K562 (cell line): ENCODE results near the gene SND1. TPM values are rescaled to one million over a fixed set of nuclear protein-coding genes. Genes with fewer than 3 reads are reported as not detected.

Experiments
- ATAC-seq: fragments of 200-7000 bp; cut with Tn5 transposase; 3 replicates; pipeline ENCODE4 v1.9.1; 2020; ENCODE audit warnings: moderate library complexity
- BruUV-seq: library from RNA; stranded (reverse); fragments of 400-500 nt; replicated peaks from 2 replicates; lab custom pipeline; 2021; lab: Mats Ljungman, UMichigan
- CTCF ChIA-PET: fragments of 300-600 bp; formaldehyde crosslinking; extraction: SDS; loops from one replicate; lab custom pipeline; 2021; ENCODE audit warnings: low intra/inter-chr PET ratio; lab: Yijun Ruan, JAX
- POLR2A ChIA-PET: fragments of 300-600, 350-650 bp; sonication (Branson Sonifier 250); formaldehyde crosslinking; extraction: SDS; loops from one replicate; lab custom pipeline; 2021; ENCODE audit warnings: antibody characterized with exemption, inconsistent platforms; lab: Yijun Ruan, JAX
- DNase-seq, 4 experiments: peaks; one replicate each; pipeline versions ENCODE4 v3.0.0 to v3.0.0-alpha.2; 2011 to 2018; ENCODE audit warnings: low spot score in 3 of 4, mixed read lengths in 3 of 4; ENCODE audit errors: extremely low read depth in 1 of 4
- FAIRE-seq: peaks from 2 replicates; lab custom pipeline; 2011; peaks lifted over from hg19 to GRCh38; lab: Jason Lieb, UNC
- H2AFZ ChIP-seq: 2 replicates; pipeline ENCODE4 v1.6.0; 2011; ENCODE audit warnings: low read depth, low read length, control low read depth, inconsistent platforms
- H3K27ac ChIP-seq: fragments of 200-600 bp; 3 replicates; pipeline ENCODE4 v1.8.0; 2011; ENCODE audit warnings: low read depth, mild to moderate bottlenecking, control low read depth, inconsistent platforms, low read length, moderate library complexity, mixed read lengths; ENCODE audit errors: extremely low read depth
- H3K27me3 ChIP-seq, 2 experiments: fragments of 300-600 bp in 1 of 2; 2 replicates in 1 of 2; 3 replicates in 1 of 2; pipeline versions ENCODE4 v1.6.0 to v1.8.0; 2011; ENCODE audit warnings: inconsistent platforms in 2 of 2, low read length in 2 of 2, mild to moderate bottlenecking in 1 of 2, mixed read lengths in 1 of 2, moderate library complexity in 1 of 2; ENCODE audit not compliant: control insufficient read depth in 2 of 2, insufficient read depth in 2 of 2
- H3K36me3 ChIP-seq: fragments of 300-600 bp; 3 replicates; pipeline ENCODE4 v1.8.0; 2011; ENCODE audit warnings: mild to moderate bottlenecking, low read length, inconsistent platforms; ENCODE audit not compliant: control insufficient read depth, insufficient read depth
- H3K4me1 ChIP-seq, 2 experiments: fragments of 200-600 bp in 1 of 2; replicated peaks in 1 of 2; 2 replicates in 1 of 2; 3 replicates in 1 of 2; pipeline versions ENCODE4 v1.5.1 to v1.8.0; 2011; ENCODE audit warnings: inconsistent platforms in 2 of 2, low read length in 2 of 2, mild to moderate bottlenecking in 1 of 2, mixed read lengths in 1 of 2, moderate library complexity in 1 of 2; ENCODE audit not compliant: control insufficient read depth in 2 of 2, insufficient read depth in 2 of 2
- H3K4me2 ChIP-seq: 2 replicates; pipeline ENCODE4 v1.6.1; 2011; ENCODE audit warnings: low read length, control low read depth, inconsistent platforms, mixed read lengths; ENCODE audit not compliant: insufficient read depth
- H3K4me3 ChIP-seq: fragments of 200-600 bp; sonication (generic), shearing (Covaris generic); 2 replicates; pipeline ENCODE4 v1.5.1; 2016; ENCODE audit warnings: control low read depth, inconsistent platforms
- H3K79me2 ChIP-seq: fragments of 200-600 bp; 3 replicates; pipeline ENCODE4 v1.8.0; 2011; ENCODE audit warnings: low read length, inconsistent platforms; ENCODE audit not compliant: control insufficient read depth, insufficient read depth
- H3K9ac ChIP-seq, 2 experiments: 2 replicates each; pipeline versions ENCODE4 v1.6.0 to v1.6.1; 2011; ENCODE audit warnings: low read depth in 2 of 2, low read length in 2 of 2, control low read depth in 1 of 2, inconsistent platforms in 1 of 2, mild to moderate bottlenecking in 1 of 2, mixed read lengths in 1 of 2; ENCODE audit not compliant: insufficient read depth in 1 of 2
- H3K9me1 ChIP-seq: one replicate; pipeline ENCODE4 v1.6.0; 2011; ENCODE audit warnings: inconsistent platforms, mild to moderate bottlenecking, low read length, moderate library complexity; ENCODE audit not compliant: control insufficient read depth, insufficient read depth
- H3K9me3 ChIP-seq: replicated peaks from 2 replicates; pipeline ENCODE4 v1.5.1; 2011; ENCODE audit warnings: low read depth, low read length, inconsistent platforms; ENCODE audit not compliant: control insufficient read depth, insufficient read depth
- H4K20me1 ChIP-seq: replicated peaks from 2 replicates; pipeline ENCODE4 v1.6.1; 2011; ENCODE audit warnings: low read length, inconsistent platforms, mixed read lengths; ENCODE audit not compliant: control insufficient read depth, insufficient read depth
- ELF2 ChIP-seq: fragments of 250-450 bp; sonication (Bioruptor Pico); IDR thresholded peaks from 2 replicates; pipeline ENCODE4 v1.5.0; 2021; ENCODE audit warnings: mild to moderate bottlenecking
- HNRNPL ChIP-seq: fragments of 200-400 bp; formaldehyde crosslinking; IDR thresholded peaks from 2 replicates; pipeline ENCODE4 v1.6.1; 2017; ENCODE audit warnings: low read depth, mild to moderate bottlenecking, low read length
- KLF16 ChIP-seq: IDR thresholded peaks from 2 replicates; pipeline ENCODE4 v1.6.1; 2016; ENCODE audit warnings: antibody characterized with exemption
- NELFE ChIP-seq: IDR thresholded peaks from 2 replicates; pipeline ENCODE4 v1.6.1; 2011; ENCODE audit warnings: mild to moderate bottlenecking; ENCODE audit not compliant: insufficient read depth, insufficient read length
- NFE2L1 ChIP-seq: fragments of 450-650 bp; IDR thresholded peaks from 2 replicates; pipeline ENCODE4 v1.6.1; 2016; ENCODE audit warnings: missing genetic modification characterization, low read depth, mild to moderate bottlenecking, missing compliant biosample characterization, moderate library complexity, borderline replicate concordance
- NR4A1 ChIP-seq, 2 experiments: fragments of 250-450 bp in 1 of 2; fragments of 450-650 bp in 1 of 2; sonication (Bioruptor Pico) in 1 of 2; IDR thresholded peaks; 2 replicates each; pipeline versions ENCODE4 v1.4.0 to v1.6.1; 2016 to 2020; ENCODE audit warnings: mild to moderate bottlenecking in 2 of 2, missing compliant biosample characterization in 1 of 2, missing genetic modification characterization in 1 of 2, moderate library complexity in 1 of 2
- SREBF2 ChIP-seq: sonication (generic); formaldehyde crosslinking; IDR thresholded peaks from 2 replicates; pipeline ENCODE4 v1.4.0; 2020; ENCODE audit warnings: mild to moderate bottlenecking, missing genetic modification reagents
- SRF ChIP-seq, 2 experiments: fragments of 250-450, 450-650 bp in 1 of 2; sonication (Bioruptor Pico) in 1 of 2; sonication (generic) in 1 of 2; formaldehyde crosslinking; IDR thresholded peaks; 2 replicates each; pipeline versions ENCODE4 v1.5.0 to v1.5.1; 2020 to 2022; ENCODE audit warnings: mild to moderate bottlenecking in 1 of 2, missing genetic modification reagents in 1 of 2
- STAG1 ChIP-seq: sonication (generic); formaldehyde crosslinking; IDR thresholded peaks from 2 replicates; pipeline ENCODE4 v1.5.0; 2020; ENCODE audit warnings: missing genetic modification reagents, borderline replicate concordance
- STAT5B ChIP-seq: fragments of 250-450 bp; sonication (Bioruptor Pico); IDR thresholded peaks from 2 replicates; pipeline ENCODE4 v1.8.0; 2021; ENCODE audit warnings: mild to moderate bottlenecking, inconsistent platforms
- ZBTB1 ChIP-seq: sonication (generic); formaldehyde crosslinking; IDR thresholded peaks from 2 replicates; pipeline ENCODE4 v1.8.1; 2023; ENCODE audit warnings: missing genetic modification reagents, low read depth, mild to moderate bottlenecking, borderline replicate concordance
- ZKSCAN3 ChIP-seq: fragments of 250-450 bp; sonication (Bioruptor Pico); IDR thresholded peaks from 2 replicates; pipeline ENCODE4 v1.4.0; 2020
- WGBS: fragments of 100-300 bp; shearing (Covaris generic); methylation state at CpG from one replicate; pipeline ENCODE4 v1.1.6; 2016; ENCODE audit warnings: low coverage, mixed read lengths; ENCODE audit not compliant: insufficient coverage; ENCODE audit errors: missing lambda C conversion rate; 5-methylcytosine and 5-hydroxymethylcytosine counted together
- in situ Hi-C: fragments of 300-500 bp; cut with MboI; formaldehyde crosslinking; loops from 4 replicates; pipeline ENCODE4 v1.15.0; 2018; ENCODE audit warnings: inconsistent platforms, mixed read lengths
- intact Hi-C: fragments of 100-400 bp; cut with micrococcal nuclease; formaldehyde crosslinking; loops from 2 replicates; pipeline ENCODE4 v1.14.2; 2022
- polyA plus RNA-seq, 8 experiments: library from polyadenylated mRNA; depleted of rRNA in 4 of 8; stranded (reverse) in 5 of 8; unstranded in 3 of 8; fragments of >200 nt; fragmentation: Nextera tagmentation in 2 of 8; fragmentation: Illumina TruSeq in 1 of 8; extraction: Ambion mirVana in 2 of 8; extraction: Trizol in 1 of 8; gene quantifications; 2 replicates each; pipeline versions ENCODE4 v1.2.1 to v1.2.3, GENCODE V29; 2011 to 2014; ENCODE audit warnings: inconsistent platforms in 1 of 8, missing spikeins in 1 of 8
- total RNA-seq, 7 experiments: library from RNA; depleted of rRNA in 6 of 7; stranded (reverse); fragments of >200 nt in 6 of 7; fragmentation: Illumina TruSeq in 2 of 7; extraction: Trizol in 2 of 7; gene quantifications; 2 replicates each; pipeline versions ENCODE4 v1.2.1 to v1.2.3, GENCODE V29; 2011 to 2021; ENCODE audit warnings: low replicate concordance in 1 of 7
- TF ChIP-seq, protein P1 (sequence below): fragments of 450-650 bp; IDR thresholded peaks from 2 replicates; pipeline ENCODE4 v1.6.1; 2016; ENCODE audit warnings: low read depth
- TF ChIP-seq, protein P2 (sequence below): sonication (generic); formaldehyde crosslinking; IDR thresholded peaks from 2 replicates; pipeline ENCODE4 v1.8.1; 2023; ENCODE audit warnings: mild to moderate bottlenecking, missing genetic modification reagents

The SND1 gene
- total and polyA plus RNA-seq, 9 of the 15 experiments (the other 6 are each of a cell fraction or from before 2014, with no cell fraction given) = 46.5 to 307 (median 191) TPM

- no TSS peak for BruUV-seq
- WGBS = 93% methylated on average over 5 of the region's 5 CpGs
- in situ Hi-C loops = no loop called here
- Histone ChIP-seq H3K27me3 (no peaks in the 10 kb centered on the region), H3K79me2 (no peaks in the 10 kb centered on the region), H3K4me2 (no peak overlapping the region), H3K4me1 (no peaks in the 10 kb centered on the region), H4K20me1 (peaks cover 10% of the 10 kb centered on the region), H3K9me3 (no peaks in the 10 kb centered on the region), H3K9me1 (no peaks in the 10 kb centered on the region), H3K27ac (no peak overlapping the region), H3K4me3 (no peak overlapping the region), H3K9ac (no peak overlapping the region), H2AFZ (no peak overlapping the region), H3K36me3 (peaks cover 37% of the 10 kb centered on the region)
- intact Hi-C loops = no loop called here
- ChIA-PET CTCF (no interaction called here), POLR2A (interaction anchor here (0.6 to 0.7 kb wide), 2 partner anchors 133 to 138 kb away, joined by 3 read pairs; no protein-coding TSS in a partner anchor)
- FAIRE-seq (no peak), DNase-seq (no peak), ATAC-seq (no peak)
- no peak for TF ChIP-seq KLF16
- TF ChIP-seq STAT5B = no peak
- no peak for TF ChIP-seq HNRNPL
- TF ChIP-seq, protein P1, sequence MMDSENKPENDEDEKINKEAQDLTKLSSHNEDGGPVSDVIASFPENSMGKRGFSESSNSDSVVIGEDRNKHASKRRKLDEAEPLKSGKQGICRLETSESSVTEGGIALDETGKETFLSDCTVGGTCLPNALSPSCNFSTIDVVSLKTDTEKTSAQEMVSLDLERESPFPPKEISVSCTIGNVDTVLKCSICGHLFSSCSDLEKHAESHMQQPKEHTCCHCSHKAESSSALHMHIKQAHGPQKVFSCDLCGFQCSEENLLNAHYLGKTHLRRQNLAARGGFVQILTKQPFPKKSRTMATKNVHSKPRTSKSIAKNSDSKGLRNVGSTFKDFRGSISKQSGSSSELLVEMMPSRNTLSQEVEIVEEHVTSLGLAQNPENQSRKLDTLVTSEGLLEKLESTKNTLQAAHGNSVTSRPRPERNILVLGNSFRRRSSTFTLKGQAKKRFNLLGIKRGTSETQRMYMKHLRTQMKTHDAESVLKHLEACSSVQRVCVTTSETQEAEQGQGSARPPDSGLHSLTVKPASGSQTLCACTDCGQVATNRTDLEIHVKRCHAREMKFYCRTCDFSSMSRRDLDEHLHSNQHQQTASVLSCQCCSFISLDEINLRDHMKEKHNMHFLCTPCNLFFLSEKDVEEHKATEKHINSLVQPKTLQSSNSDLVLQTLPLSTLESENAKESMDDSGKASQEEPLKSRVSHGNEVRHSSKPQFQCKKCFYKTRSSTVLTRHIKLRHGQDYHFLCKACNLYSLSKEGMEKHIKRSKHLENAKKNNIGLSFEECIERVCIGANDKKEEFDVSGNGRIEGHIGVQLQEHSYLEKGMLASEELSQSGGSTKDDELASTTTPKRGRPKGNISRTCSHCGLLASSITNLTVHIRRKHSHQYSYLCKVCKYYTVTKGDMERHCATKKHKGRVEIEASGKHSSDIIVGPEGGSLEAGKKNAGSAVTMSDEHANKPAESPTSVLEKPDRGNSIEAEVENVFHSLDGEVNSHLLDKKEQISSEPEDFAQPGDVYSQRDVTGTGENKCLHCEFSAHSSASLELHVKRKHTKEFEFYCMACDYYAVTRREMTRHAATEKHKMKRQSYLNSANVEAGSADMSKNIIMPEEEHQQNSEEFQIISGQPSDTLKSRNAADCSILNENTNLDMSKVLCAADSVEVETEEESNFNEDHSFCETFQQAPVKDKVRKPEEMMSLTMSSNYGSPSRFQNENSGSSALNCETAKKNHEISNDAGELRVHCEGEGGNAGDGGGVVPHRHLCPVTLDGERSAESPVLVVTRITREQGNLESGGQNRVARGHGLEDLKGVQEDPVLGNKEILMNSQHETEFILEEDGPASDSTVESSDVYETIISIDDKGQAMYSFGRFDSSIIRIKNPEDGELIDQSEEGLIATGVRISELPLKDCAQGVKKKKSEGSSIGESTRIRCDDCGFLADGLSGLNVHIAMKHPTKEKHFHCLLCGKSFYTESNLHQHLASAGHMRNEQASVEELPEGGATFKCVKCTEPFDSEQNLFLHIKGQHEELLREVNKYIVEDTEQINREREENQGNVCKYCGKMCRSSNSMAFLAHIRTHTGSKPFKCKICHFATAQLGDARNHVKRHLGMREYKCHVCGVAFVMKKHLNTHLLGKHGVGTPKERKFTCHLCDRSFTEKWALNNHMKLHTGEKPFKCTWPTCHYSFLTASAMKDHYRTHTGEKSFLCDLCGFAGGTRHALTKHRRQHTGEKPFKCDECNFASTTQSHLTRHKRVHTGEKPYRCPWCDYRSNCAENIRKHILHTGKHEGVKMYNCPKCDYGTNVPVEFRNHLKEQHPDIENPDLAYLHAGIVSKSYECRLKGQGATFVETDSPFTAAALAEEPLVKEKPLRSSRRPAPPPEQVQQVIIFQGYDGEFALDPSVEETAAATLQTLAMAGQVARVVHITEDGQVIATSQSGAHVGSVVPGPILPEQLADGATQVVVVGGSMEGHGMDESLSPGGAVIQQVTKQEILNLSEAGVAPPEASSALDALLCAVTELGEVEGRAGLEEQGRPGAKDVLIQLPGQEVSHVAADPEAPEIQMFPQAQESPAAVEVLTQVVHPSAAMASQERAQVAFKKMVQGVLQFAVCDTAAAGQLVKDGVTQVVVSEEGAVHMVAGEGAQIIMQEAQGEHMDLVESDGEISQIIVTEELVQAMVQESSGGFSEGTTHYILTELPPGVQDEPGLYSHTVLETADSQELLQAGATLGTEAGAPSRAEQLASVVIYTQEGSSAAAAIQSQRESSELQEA = no peak
- TF ChIP-seq STAG1 = no peak
- TF ChIP-seq, protein P2, sequence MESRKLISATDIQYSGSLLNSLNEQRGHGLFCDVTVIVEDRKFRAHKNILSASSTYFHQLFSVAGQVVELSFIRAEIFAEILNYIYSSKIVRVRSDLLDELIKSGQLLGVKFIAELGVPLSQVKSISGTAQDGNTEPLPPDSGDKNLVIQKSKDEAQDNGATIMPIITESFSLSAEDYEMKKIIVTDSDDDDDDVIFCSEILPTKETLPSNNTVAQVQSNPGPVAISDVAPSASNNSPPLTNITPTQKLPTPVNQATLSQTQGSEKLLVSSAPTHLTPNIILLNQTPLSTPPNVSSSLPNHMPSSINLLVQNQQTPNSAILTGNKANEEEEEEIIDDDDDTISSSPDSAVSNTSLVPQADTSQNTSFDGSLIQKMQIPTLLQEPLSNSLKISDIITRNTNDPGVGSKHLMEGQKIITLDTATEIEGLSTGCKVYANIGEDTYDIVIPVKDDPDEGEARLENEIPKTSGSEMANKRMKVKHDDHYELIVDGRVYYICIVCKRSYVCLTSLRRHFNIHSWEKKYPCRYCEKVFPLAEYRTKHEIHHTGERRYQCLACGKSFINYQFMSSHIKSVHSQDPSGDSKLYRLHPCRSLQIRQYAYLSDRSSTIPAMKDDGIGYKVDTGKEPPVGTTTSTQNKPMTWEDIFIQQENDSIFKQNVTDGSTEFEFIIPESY (CRISPR knock-in tag) = no peak
- no peak for TF ChIP-seq NFE2L1 (tag)
- no peak for TF ChIP-seq NR4A1 (CRISPR knock-in tag; IDR thresholded peaks at IDR 0.05)
- TF ChIP-seq NR4A1 (tag; IDR thresholded peaks at IDR 0.05) = no peak
- TF ChIP-seq NELFE = no peak
- TF ChIP-seq SRF (CRISPR knock-in tag; IDR thresholded peaks at IDR 0.05) = no peak
- TF ChIP-seq SREBF2 (CRISPR knock-in tag) = no peak
- no peak for TF ChIP-seq ELF2
- TF ChIP-seq ZKSCAN3 (CRISPR knock-in tag) = no peak
- no peak for TF ChIP-seq ZBTB1 (CRISPR knock-in tag)
Observed at GRCh38 chr7:128066858-128067257, 414.9 kb downstream of the SND1 start.
